HG02642 (cell line): ENCODE data around the gene INHBA.

Experiments used
- ATAC-seq: cut with Tn5 transposase; IDR thresholded peaks from one replicate; pipeline ENCODE4 v1.9.1; 2021; ENCODE audit warnings: mild to moderate bottlenecking; ENCODE audit not compliant: unreplicated experiment, poor library complexity

The INHBA gene

GRCh38 chr7:41715000-41715399 is 12.1 kb upstream of the INHBA start:
- ATAC-seq = no peak

- no peak for ATAC-seq
These were observed 8.6 kb upstream of the INHBA start for GRCh38 chr7:41711283-41712064.

GRCh38 chr7:41710838-41711237 is 7.9 kb upstream of the INHBA start:
- ATAC-seq = no peak

GRCh38 chr7:41709621-41710020 is 6.7 kb upstream of the INHBA start:
- ATAC-seq = no peak

- ATAC-seq = no peak
These were observed 5.9 kb upstream of the INHBA start for GRCh38 chr7:41708581-41709358.

- no peak for ATAC-seq
These were observed 3.5 kb upstream of the INHBA start for GRCh38 chr7:41706228-41706930.

- ATAC-seq = peak; percentile 97
These were observed 2.4 kb upstream of the INHBA start for GRCh38 chr7:41705109-41705901.

- no peak for ATAC-seq
These were observed 1.6 kb downstream of the INHBA start for GRCh38 chr7:41701068-41701941.

GRCh38 chr7:41700044-41700471 is 2.8 kb downstream of the INHBA start:
- ATAC-seq = no peak

GRCh38 chr7:41699516-41699915 is 3.4 kb downstream of the INHBA start:
- ATAC-seq = no peak

GRCh38 chr7:41698726-41699125 is 4.2 kb downstream of the INHBA start:
- ATAC-seq = no peak

- ATAC-seq = no peak
These were observed 4.8 kb downstream of the INHBA start for GRCh38 chr7:41698114-41698513.

GRCh38 chr7:41696323-41696916 is 6.5 kb downstream of the INHBA start:
- no peak for ATAC-seq

- no peak for ATAC-seq
These were observed 7.1 kb downstream of the INHBA start for GRCh38 chr7:41695661-41696322.

GRCh38 chr7:41694495-41694894 is 8.4 kb downstream of the INHBA start:
- ATAC-seq = no peak

- no peak for ATAC-seq
These were observed 9.5 kb downstream of the INHBA start for GRCh38 chr7:41693150-41693997.

- ATAC-seq = no peak
These were observed 10.6 kb downstream of the INHBA start for GRCh38 chr7:41692251-41692650.
